HepG2 (cell line): ENCODE results near the gene TDRD9. TPM values are rescaled to one million over a fixed set of nuclear protein-coding genes. Genes with fewer than 3 reads are reported as not detected.

Experiments
- ESRRA ChIP-seq: sonication (generic); formaldehyde crosslinking; IDR thresholded peaks from 2 replicates; pipeline ENCODE4 v1.5.1; 2020; ENCODE audit warnings: mild to moderate bottlenecking, low read depth, missing genetic modification reagents
- KDM2A ChIP-seq: sonication (generic); formaldehyde crosslinking; IDR thresholded peaks from 2 replicates; pipeline ENCODE4 v1.4.0; 2020; ENCODE audit warnings: low read depth, missing genetic modification reagents, borderline replicate concordance
- NONO ChIP-seq, 2 experiments: fragments of 450-650 bp in 1 of 2; sonication (generic) in 1 of 2; formaldehyde crosslinking in 1 of 2; IDR thresholded peaks in 1 of 2; conservative IDR thresholded peaks in 1 of 2; 2 replicates each; pipeline versions ENCODE4 v1.6.1 to v1.8.0; 2017 to 2022; ENCODE audit warnings: mild to moderate bottlenecking in 1 of 2, missing genetic modification reagents in 1 of 2, moderate library complexity in 1 of 2
- PRMT3 ChIP-seq: sonication (generic); formaldehyde crosslinking; IDR thresholded peaks from 2 replicates; pipeline ENCODE4 v1.8.1; 2022; ENCODE audit warnings: low read depth, mild to moderate bottlenecking, moderate library complexity, missing genetic modification reagents, borderline replicate concordance
- ZBTB42 ChIP-seq: sonication (generic); formaldehyde crosslinking; IDR thresholded peaks from 2 replicates; pipeline ENCODE4 v1.5.0; 2020; ENCODE audit warnings: mild to moderate bottlenecking, missing genetic modification reagents
- ZMYM4 ChIP-seq: sonication (generic); formaldehyde crosslinking; IDR thresholded peaks from 2 replicates; pipeline ENCODE4 v1.8.1; 2023; ENCODE audit warnings: mild to moderate bottlenecking, missing genetic modification reagents
- ZNF672 ChIP-seq: sonication (generic); formaldehyde crosslinking; IDR thresholded peaks from 2 replicates; pipeline ENCODE4 v1.8.1; 2022; ENCODE audit warnings: missing genetic modification reagents
- polyA plus RNA-seq, 8 experiments: library from polyadenylated mRNA; depleted of rRNA in 3 of 8; stranded (reverse) in 7 of 8; unstranded in 1 of 8; fragments of >200 nt; fragmentation: Illumina TruSeq in 4 of 8; extraction: Trizol in 4 of 8; gene quantifications; 2 replicates each; pipeline versions ENCODE4 v1.2.1 to v1.2.3, GENCODE V29; 2011 to 2016; ENCODE audit warnings: low read depth in 4 of 8, missing spikeins in 1 of 8, mixed read lengths in 1 of 8; ENCODE audit not compliant: insufficient read depth in 1 of 8
- total RNA-seq, 5 experiments: library from RNA; depleted of rRNA; stranded (reverse); fragments of >200 nt; fragmentation: Illumina TruSeq; extraction: Trizol; gene quantifications; 2 replicates each; pipeline ENCODE4 v1.2.3, GENCODE V29; 2016; ENCODE audit warnings: low read depth in 1 of 5
- TF ChIP-seq, protein P1 (sequence below), 2 experiments: sonication (generic) in 1 of 2; formaldehyde crosslinking in 1 of 2; IDR thresholded peaks; 2 replicates each; pipeline versions ENCODE4 v1.4.0 to v1.6.1; 2016 to 2020; ENCODE audit warnings: borderline replicate concordance in 1 of 2, low read depth in 1 of 2, mild to moderate bottlenecking in 1 of 2, missing genetic modification reagents in 1 of 2
- TF ChIP-seq, protein P2 (sequence below): sonication (generic); formaldehyde crosslinking; IDR thresholded peaks from 2 replicates; pipeline ENCODE4 v1.4.0; 2020; ENCODE audit warnings: low read depth, missing genetic modification reagents
- TF ChIP-seq, protein P3 (sequence below): sonication (generic); formaldehyde crosslinking; IDR thresholded peaks from 2 replicates; pipeline ENCODE4 v1.9.0; 2022; ENCODE audit warnings: low read depth, missing genetic modification reagents
- TF ChIP-seq, protein P4 (sequence below): sonication (generic); formaldehyde crosslinking; IDR thresholded peaks from 2 replicates; pipeline ENCODE4 v1.5.0; 2020; ENCODE audit warnings: mild to moderate bottlenecking, missing genetic modification reagents, moderate library complexity
- TF ChIP-seq, protein P5 (sequence below): sonication (generic); formaldehyde crosslinking; IDR thresholded peaks from 2 replicates; pipeline ENCODE4 v1.4.0; 2020; ENCODE audit warnings: missing genetic modification reagents

The TDRD9 gene
- total and polyA plus RNA-seq, 2 of the 13 experiments (the other 11 are each of a cell fraction or from before 2014, with no cell fraction given), result not detected

DNA sequence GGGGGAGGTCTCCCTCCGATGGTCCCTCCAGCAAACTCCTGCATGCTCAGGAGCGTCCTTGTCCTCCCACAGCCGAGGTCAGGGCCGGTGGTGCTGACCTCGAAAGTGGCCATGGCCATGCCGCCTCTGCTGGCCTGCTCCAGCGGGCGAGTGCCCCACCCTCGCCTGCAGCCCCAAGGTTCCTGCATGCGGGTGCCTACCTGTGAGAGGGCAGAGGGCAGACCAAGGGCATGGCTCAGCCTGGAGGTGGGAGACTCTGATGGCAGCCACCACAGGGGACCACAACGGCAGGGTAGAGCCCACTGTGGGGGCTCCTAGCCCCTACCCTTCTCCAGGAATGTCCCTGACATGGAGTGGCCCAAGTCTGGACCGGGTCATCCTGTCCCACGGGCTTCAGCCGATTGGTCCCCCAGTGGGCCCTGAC is 42.7 kb upstream of the TDRD9 start (continued):
- TF ChIP-seq, protein P1, sequence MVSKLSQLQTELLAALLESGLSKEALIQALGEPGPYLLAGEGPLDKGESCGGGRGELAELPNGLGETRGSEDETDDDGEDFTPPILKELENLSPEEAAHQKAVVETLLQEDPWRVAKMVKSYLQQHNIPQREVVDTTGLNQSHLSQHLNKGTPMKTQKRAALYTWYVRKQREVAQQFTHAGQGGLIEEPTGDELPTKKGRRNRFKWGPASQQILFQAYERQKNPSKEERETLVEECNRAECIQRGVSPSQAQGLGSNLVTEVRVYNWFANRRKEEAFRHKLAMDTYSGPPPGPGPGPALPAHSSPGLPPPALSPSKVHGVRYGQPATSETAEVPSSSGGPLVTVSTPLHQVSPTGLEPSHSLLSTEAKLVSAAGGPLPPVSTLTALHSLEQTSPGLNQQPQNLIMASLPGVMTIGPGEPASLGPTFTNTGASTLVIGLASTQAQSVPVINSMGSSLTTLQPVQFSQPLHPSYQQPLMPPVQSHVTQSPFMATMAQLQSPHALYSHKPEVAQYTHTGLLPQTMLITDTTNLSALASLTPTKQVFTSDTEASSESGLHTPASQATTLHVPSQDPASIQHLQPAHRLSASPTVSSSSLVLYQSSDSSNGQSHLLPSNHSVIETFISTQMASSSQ (IDR thresholded peaks at IDR 0.05; ENCODE audit: low read depth), result no peak
- TF ChIP-seq, protein P1 (CRISPR knock-in tag; IDR thresholded peaks at IDR 0.05; ENCODE audit: borderline replicate concordance), result peak; percentile 67; the same call in 1 of the 2 replicates
- TF ChIP-seq, protein P2, sequence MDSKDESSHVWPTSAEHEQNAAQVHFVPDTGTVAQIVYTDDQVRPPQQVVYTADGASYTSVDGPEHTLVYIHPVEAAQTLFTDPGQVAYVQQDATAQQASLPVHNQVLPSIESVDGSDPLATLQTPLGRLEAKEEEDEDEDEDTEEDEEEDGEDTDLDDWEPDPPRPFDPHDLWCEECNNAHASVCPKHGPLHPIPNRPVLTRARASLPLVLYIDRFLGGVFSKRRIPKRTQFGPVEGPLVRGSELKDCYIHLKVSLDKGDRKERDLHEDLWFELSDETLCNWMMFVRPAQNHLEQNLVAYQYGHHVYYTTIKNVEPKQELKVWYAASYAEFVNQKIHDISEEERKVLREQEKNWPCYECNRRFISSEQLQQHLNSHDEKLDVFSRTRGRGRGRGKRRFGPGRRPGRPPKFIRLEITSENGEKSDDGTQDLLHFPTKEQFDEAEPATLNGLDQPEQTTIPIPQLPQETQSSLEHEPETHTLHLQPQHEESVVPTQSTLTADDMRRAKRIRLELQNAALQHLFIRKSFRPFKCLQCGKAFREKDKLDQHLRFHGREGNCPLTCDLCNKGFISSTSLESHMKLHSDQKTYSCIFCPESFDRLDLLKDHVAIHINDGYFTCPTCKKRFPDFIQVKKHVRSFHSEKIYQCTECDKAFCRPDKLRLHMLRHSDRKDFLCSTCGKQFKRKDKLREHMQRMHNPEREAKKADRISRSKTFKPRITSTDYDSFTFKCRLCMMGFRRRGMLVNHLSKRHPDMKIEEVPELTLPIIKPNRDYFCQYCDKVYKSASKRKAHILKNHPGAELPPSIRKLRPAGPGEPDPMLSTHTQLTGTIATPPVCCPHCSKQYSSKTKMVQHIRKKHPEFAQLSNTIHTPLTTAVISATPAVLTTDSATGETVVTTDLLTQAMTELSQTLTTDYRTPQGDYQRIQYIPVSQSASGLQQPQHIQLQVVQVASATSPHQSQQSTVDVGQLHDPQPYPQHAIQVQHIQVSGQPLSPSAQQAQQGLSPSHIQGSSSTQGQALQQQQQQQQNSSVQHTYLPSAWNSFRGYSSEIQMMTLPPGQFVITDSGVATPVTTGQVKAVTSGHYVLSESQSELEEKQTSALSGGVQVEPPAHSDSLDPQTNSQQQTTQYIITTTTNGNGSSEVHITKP (CRISPR knock-in tag), result 0 out of 2 replicates have a peak, but pooled peaks have one; percentile 17
- TF ChIP-seq NONO (IDR thresholded peaks at IDR 0.05) (no peak), NONO (CRISPR knock-in tag; conservative IDR thresholded peaks at IDR 0.05) (0 out of 2 replicates have a peak, but pooled peaks have one; percentile 36), ESRRA (peak; percentile 80), ZNF672 (CRISPR knock-in tag) (no peak), ZMYM4 (CRISPR knock-in tag) (peak; percentile 34; the same call in 1 of the 2 replicates), KDM2A (CRISPR knock-in tag) (0 out of 2 replicates have a peak, but pooled peaks have one; percentile 16), ZBTB42 (CRISPR knock-in tag) (no peak), PRMT3 (CRISPR knock-in tag) (no peak)
- TF ChIP-seq, protein P3, sequence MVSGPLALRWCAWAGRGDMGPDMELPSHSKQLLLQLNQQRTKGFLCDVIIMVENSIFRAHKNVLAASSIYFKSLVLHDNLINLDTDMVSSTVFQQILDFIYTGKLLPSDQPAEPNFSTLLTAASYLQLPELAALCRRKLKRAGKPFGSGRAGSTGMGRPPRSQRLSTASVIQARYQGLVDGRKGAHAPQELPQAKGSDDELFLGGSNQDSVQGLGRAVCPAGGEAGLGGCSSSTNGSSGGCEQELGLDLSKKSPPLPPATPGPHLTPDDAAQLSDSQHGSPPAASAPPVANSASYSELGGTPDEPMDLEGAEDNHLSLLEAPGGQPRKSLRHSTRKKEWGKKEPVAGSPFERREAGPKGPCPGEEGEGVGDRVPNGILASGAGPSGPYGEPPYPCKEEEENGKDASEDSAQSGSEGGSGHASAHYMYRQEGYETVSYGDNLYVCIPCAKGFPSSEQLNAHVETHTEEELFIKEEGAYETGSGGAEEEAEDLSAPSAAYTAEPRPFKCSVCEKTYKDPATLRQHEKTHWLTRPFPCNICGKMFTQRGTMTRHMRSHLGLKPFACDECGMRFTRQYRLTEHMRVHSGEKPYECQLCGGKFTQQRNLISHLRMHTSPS (CRISPR knock-in tag), result peak; percentile 94
- TF ChIP-seq, protein P4, sequence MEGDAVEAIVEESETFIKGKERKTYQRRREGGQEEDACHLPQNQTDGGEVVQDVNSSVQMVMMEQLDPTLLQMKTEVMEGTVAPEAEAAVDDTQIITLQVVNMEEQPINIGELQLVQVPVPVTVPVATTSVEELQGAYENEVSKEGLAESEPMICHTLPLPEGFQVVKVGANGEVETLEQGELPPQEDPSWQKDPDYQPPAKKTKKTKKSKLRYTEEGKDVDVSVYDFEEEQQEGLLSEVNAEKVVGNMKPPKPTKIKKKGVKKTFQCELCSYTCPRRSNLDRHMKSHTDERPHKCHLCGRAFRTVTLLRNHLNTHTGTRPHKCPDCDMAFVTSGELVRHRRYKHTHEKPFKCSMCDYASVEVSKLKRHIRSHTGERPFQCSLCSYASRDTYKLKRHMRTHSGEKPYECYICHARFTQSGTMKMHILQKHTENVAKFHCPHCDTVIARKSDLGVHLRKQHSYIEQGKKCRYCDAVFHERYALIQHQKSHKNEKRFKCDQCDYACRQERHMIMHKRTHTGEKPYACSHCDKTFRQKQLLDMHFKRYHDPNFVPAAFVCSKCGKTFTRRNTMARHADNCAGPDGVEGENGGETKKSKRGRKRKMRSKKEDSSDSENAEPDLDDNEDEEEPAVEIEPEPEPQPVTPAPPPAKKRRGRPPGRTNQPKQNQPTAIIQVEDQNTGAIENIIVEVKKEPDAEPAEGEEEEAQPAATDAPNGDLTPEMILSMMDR (CRISPR knock-in tag), result 0 out of 2 replicates have a peak, but pooled peaks have one; percentile 21
- TF ChIP-seq, protein P5, sequence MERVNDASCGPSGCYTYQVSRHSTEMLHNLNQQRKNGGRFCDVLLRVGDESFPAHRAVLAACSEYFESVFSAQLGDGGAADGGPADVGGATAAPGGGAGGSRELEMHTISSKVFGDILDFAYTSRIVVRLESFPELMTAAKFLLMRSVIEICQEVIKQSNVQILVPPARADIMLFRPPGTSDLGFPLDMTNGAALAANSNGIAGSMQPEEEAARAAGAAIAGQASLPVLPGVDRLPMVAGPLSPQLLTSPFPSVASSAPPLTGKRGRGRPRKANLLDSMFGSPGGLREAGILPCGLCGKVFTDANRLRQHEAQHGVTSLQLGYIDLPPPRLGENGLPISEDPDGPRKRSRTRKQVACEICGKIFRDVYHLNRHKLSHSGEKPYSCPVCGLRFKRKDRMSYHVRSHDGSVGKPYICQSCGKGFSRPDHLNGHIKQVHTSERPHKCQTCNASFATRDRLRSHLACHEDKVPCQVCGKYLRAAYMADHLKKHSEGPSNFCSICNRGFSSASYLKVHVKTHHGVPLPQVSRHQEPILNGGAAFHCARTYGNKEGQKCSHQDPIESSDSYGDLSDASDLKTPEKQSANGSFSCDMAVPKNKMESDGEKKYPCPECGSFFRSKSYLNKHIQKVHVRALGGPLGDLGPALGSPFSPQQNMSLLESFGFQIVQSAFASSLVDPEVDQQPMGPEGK (CRISPR knock-in tag), result peak; percentile 70
